K562 (cell line): ENCODE measurements around the gene GTF2H4. TPM values are rescaled to one million over a fixed set of nuclear protein-coding genes. Genes with fewer than 3 reads are reported as not detected.

ENCODE experiments used
- CGGBP1 ChIP-seq: fragments of 250-450 bp; sonication (Bioruptor Pico); IDR thresholded peaks from 2 replicates; pipeline ENCODE4 v1.9.0; 2021; ENCODE audit warnings: mild to moderate bottlenecking
- E2F5 ChIP-seq: sonication (generic); formaldehyde crosslinking; IDR thresholded peaks from 2 replicates; pipeline ENCODE4 v1.8.0; 2022; ENCODE audit warnings: mild to moderate bottlenecking, missing genetic modification reagents
- HINFP ChIP-seq: fragments of 450-650 bp; conservative IDR thresholded peaks from 2 replicates; pipeline ENCODE4 v1.6.1; 2016; ENCODE audit warnings: missing genetic modification characterization, low read depth, mild to moderate bottlenecking, control low read depth, missing compliant biosample characterization
- MAX ChIP-seq: sonication (generic); formaldehyde crosslinking; IDR thresholded peaks from 2 replicates; pipeline ENCODE4 v1.9.0; 2022; ENCODE audit warnings: mild to moderate bottlenecking, missing genetic modification reagents
- NKRF ChIP-seq: fragments of 450-650 bp; IDR thresholded peaks from 2 replicates; pipeline ENCODE4 v1.6.1; 2016; ENCODE audit warnings: borderline replicate concordance
- NR3C1 ChIP-seq: sonication (generic); formaldehyde crosslinking; IDR thresholded peaks from 2 replicates; pipeline ENCODE4 v1.8.1; 2022; ENCODE audit warnings: missing genetic modification reagents
- OTX1 ChIP-seq: fragments of 450-650 bp; formaldehyde crosslinking; IDR thresholded peaks from 2 replicates; pipeline ENCODE4 v1.4.0; 2022; ENCODE audit warnings: mild to moderate bottlenecking
- PATZ1 ChIP-seq: fragments of 250-450 bp; sonication (Bioruptor Pico); IDR thresholded peaks from 2 replicates; pipeline ENCODE4 v1.5.0; 2020; ENCODE audit warnings: mild to moderate bottlenecking, borderline replicate concordance
- RREB1 ChIP-seq: fragments of 250-450 bp; sonication (Bioruptor Pico); IDR thresholded peaks from 2 replicates; pipeline ENCODE4 v1.4.0; 2020
- TGIF2 ChIP-seq: sonication (generic); formaldehyde crosslinking; IDR thresholded peaks from 2 replicates; pipeline ENCODE4 v1.8.1; 2022; ENCODE audit warnings: mild to moderate bottlenecking, missing genetic modification reagents, moderate library complexity
- U2AF1 ChIP-seq: fragments of 200-400 bp; formaldehyde crosslinking; optimal IDR thresholded peaks from 2 replicates; pipeline ENCODE3; 2017; ENCODE audit warnings: mild to moderate bottlenecking, low read depth, low read length, moderate library complexity
- ZBTB2 ChIP-seq: fragments of 450-650 bp; IDR thresholded peaks from 2 replicates; pipeline ENCODE4 v1.6.1; 2016; ENCODE audit warnings: antibody characterized with exemption
- polyA plus RNA-seq, 8 experiments: library from polyadenylated mRNA; depleted of rRNA in 4 of 8; stranded (reverse) in 5 of 8; unstranded in 3 of 8; fragments of >200 nt; fragmentation: Nextera tagmentation in 2 of 8; fragmentation: Illumina TruSeq in 1 of 8; extraction: Ambion mirVana in 2 of 8; extraction: Trizol in 1 of 8; gene quantifications; 2 replicates each; pipeline versions ENCODE4 v1.2.1 to v1.2.3, GENCODE V29; 2011 to 2014; ENCODE audit warnings: inconsistent platforms in 1 of 8, missing spikeins in 1 of 8
- total RNA-seq, 7 experiments: library from RNA; depleted of rRNA in 6 of 7; stranded (reverse); fragments of >200 nt in 6 of 7; fragmentation: Illumina TruSeq in 2 of 7; extraction: Trizol in 2 of 7; gene quantifications; 2 replicates each; pipeline versions ENCODE4 v1.2.1 to v1.2.3, GENCODE V29; 2011 to 2021; ENCODE audit warnings: low replicate concordance in 1 of 7

Gene GTF2H4
- total and polyA plus RNA-seq, 9 of the 15 experiments (the other 6 are each of a cell fraction or from before 2014, with no cell fraction given): 3.6 to 86.1 (median 39.6) TPM

- no peak for TF ChIP-seq HINFP (tag)
- TF ChIP-seq ZBTB2: no peak
- TF ChIP-seq OTX1 (CRISPR knock-in tag): no peak
- no peak for TF ChIP-seq E2F5
- TF ChIP-seq TGIF2 (CRISPR knock-in tag): no peak
- no peak for TF ChIP-seq U2AF1
- no peak for TF ChIP-seq RREB1 (CRISPR knock-in tag)
- no peak for TF ChIP-seq MAX (CRISPR knock-in tag)
- no peak for TF ChIP-seq PATZ1 (CRISPR knock-in tag)
- TF ChIP-seq CGGBP1: no peak
- peak; percentile 34; the same call in 1 of the 2 replicates for TF ChIP-seq NKRF
- TF ChIP-seq NR3C1 (CRISPR knock-in tag): no peak
Measured at GRCh38 chr6:30871592-30872183, 36.3 kb upstream of the GTF2H4 start (continued).
